Right renal cortex interstitium (tissue), 3 donors: ENCODE data around the gene FKBP1A. TPM values are rescaled to one million over a fixed set of nuclear protein-coding genes. Genes with fewer than 3 reads are reported as not detected.

ENCODE experiments used
- DNase-seq, 3 donors: peaks; one replicate each; pipeline ENCODE4 v3.0.0-alpha.2; 2013; ENCODE audit warnings: low read depth in 3 of 3, low spot score in 2 of 3
- polyA plus RNA-seq, 3 donors: library from polyadenylated mRNA; unstranded; fragments of 120-200 nt; gene quantifications; one replicate each; pipeline ENCODE4 v1.2.1, GENCODE V29; 2013; ENCODE audit not compliant: insufficient read length in 3 of 3

The FKBP1A gene
- polyA plus RNA-seq, 3 donors, result 388 to 407 (median 406) TPM

- DNase-seq, result no peak
Observed at GRCh38 chr20:1322511-1323245, 70.2 kb downstream of the FKBP1A start.

- no peak for DNase-seq
Observed at GRCh38 chr20:1321654-1321939, 71.3 kb downstream of the FKBP1A start.

- DNase-seq, result no peak
Observed at GRCh38 chr20:1320902-1321653, 71.8 kb downstream of the FKBP1A start.

DNA sequence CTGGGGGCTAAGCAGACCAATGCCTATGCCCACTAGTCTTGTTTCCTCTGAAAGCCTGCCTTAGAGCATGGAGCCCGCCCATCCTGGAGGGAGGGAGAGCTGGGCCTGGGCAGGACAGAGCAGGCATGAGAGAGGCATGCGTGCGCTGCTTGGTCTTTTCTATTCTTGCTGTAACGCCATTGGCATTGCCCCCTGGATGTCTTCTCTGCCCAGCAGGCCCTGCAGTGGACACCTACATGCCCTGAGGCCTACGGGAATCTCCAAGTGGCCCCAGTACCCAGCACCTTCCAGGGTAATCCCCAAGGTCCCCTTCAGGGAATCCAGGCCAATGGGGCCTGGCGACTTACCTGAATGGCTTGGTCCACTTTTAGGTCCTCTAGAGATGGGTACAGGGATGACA lies 72.8 kb downstream of the FKBP1A start:
- no peak for DNase-seq

DNA sequence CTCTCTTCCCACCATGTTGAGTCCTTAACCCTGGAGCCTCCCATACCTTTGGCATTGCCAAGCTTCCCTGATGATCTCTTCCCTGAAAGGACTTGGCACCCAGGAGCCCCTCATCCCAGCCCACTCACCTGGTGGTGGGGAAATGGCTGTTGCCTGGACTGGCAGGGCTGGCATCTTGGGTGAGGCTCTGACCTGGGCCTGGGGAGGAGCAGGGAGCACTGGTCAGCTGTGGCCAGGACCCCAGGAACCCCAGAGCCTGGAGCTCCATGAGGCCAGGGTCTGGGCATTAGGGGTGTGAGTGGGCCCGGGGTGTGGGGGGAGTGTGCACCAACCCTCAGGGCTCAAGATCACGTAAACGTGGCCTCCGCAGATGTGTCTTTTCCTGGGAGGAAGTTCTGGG lies 73.4 kb downstream of the FKBP1A start:
- no peak for DNase-seq

DNA sequence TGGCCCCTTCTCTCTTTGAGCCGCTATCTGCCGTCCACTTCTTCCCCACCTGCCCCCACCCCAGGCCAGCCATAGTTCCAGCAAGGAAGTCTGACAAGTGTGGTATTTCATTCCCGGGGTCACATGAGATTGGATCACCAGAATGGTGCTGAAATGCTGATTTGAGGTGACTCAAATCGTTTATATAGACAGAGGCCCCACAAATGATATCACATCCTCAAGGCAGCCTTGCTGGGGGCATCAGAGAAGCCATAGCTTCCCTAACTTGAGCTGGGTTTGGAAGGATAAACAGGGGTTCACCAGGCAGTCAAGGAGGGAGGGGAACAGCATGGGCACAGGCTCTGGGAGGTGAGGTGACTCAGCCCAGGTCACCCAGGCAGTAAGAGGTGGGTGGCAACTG lies 73.8 kb downstream of the FKBP1A start:
- DNase-seq, result no peak

Other genes starting within 250 kb of the FKBP1A start
- 1 to 10 TPM; 2.0 to 2.6 (median 2.1) TPM for gene TMEM74B, start 208.1 kb downstream of the FKBP1A start, polyA plus RNA-seq
- under 1 TPM; 0.37 to 0.58 (median 0.49) TPM for gene C20orf202, start 189.6 kb downstream of the FKBP1A start, polyA plus RNA-seq
- gene RAD21L1, start 167.0 kb downstream of the FKBP1A start, polyA plus RNA-seq, result not detected
- gene SNPH, start 126.8 kb downstream of the FKBP1A start, polyA plus RNA-seq, result 1 to 10 TPM; 1.8 to 3.1 (median 2.2) TPM
- gene SDCBP2, start 63.9 kb downstream of the FKBP1A start, polyA plus RNA-seq, result 1 to 10 TPM; 2.2 to 2.4 (median 2.2) TPM
- gene NSFL1C, start 73.8 kb upstream of the FKBP1A start, polyA plus RNA-seq, result 100 to 1,000 TPM in 2 of 3 donors, 10 to 100 TPM in 1; 97.5 to 107 (median 100) TPM
- gene SIRPB2, start 98.4 kb upstream of the FKBP1A start, polyA plus RNA-seq, result under 1 TPM; 0.31 to 0.49 (median 0.32) TPM
- gene SIRPD, start 164.7 kb upstream of the FKBP1A start, polyA plus RNA-seq, result not detected
- gene SIRPB1, start 227.0 kb upstream of the FKBP1A start, polyA plus RNA-seq, result 1 to 10 TPM in 2 of 3 donors, under 1 TPM in 1; 0.53 to 2.5 (median 1.5) TPM